Esophagus (tissue), 2 donors: ENCODE measurements around the gene TTC21A. TPM values are rescaled to one million over a fixed set of nuclear protein-coding genes. Genes with fewer than 3 reads are reported as not detected.
A peak's percentile ranks its signal among the peaks of the same experiment; 100 is the strongest.

Source experiments
- H3K27ac ChIP-seq, 2 donors: one replicate each; pipeline ENCODE4 v1.5.1; 2013; ENCODE audit warnings: low read depth in 2 of 2, mild to moderate bottlenecking in 2 of 2, inconsistent platforms in 1 of 2, low read length in 1 of 2, moderate library complexity in 1 of 2
- H3K27me3 ChIP-seq, 2 donors: one replicate each; pipeline ENCODE4 v1.6.1; 2013; ENCODE audit warnings: low read length in 2 of 2, control low read depth in 1 of 2, mild to moderate bottlenecking in 1 of 2; ENCODE audit not compliant: insufficient read depth in 2 of 2, control insufficient read depth in 1 of 2
- H3K36me3 ChIP-seq, 2 donors: one replicate each; pipeline ENCODE4 v1.6.1; 2013; ENCODE audit warnings: low read length in 1 of 2; ENCODE audit not compliant: control insufficient read depth in 2 of 2, insufficient read depth in 2 of 2
- H3K4me1 ChIP-seq, 2 donors: one replicate each; pipeline ENCODE4 v1.6.1; 2013; ENCODE audit warnings: low read length in 1 of 2; ENCODE audit not compliant: control insufficient read depth in 2 of 2, insufficient read depth in 2 of 2
- H3K4me3 ChIP-seq, 2 donors: one replicate each; pipeline ENCODE4 v1.5.1; 2013; ENCODE audit warnings: low read length in 2 of 2, mild to moderate bottlenecking in 2 of 2, low read depth in 1 of 2, moderate library complexity in 1 of 2
- H3K9me3 ChIP-seq, 2 donors: one replicate each; pipeline ENCODE4 v1.6.1; 2013; ENCODE audit warnings: mild to moderate bottlenecking in 2 of 2, low read depth in 1 of 2, low read length in 1 of 2, moderate library complexity in 1 of 2; ENCODE audit not compliant: control insufficient read depth in 2 of 2, insufficient read depth in 1 of 2
- WGBS, 2 donors: extraction: QIAGEN DNeasy Blood & Tissue Kit; methylation state at CpG; one replicate each; pipeline ENCODE4 v1.1.7; 2013; 5-methylcytosine and 5-hydroxymethylcytosine counted together
- polyA plus RNA-seq, 2 donors: library from polyadenylated mRNA; stranded (reverse); fragments of 200-250 nt; gene quantifications; one replicate each; pipeline ENCODE4 v1.2.3, GENCODE V29; 2013
- donor health status: healthy with polysubstance abuse.
- donor health status: Bipolar disorder and iron deficiency.

TTC21A gene
- polyA plus RNA-seq, 2 donors: 1.8 to 5.6 TPM

- Histone ChIP-seq H3K27me3 (no peaks in the 10 kb centered on the region), H3K4me3 (no peak overlapping the region), H3K9me3 (no peaks in the 10 kb centered on the region), H3K36me3 (peaks cover 8 to 22% of the 10 kb centered on the region in 2 donors), H3K4me1 (peaks cover 7 to 14% of the 10 kb centered on the region in 2 donors), H3K27ac (no peak overlapping the region)
- WGBS, 2 donors: 75 to 78% methylated on average over 4 of the region's 4 CpGs
Measured at GRCh38 chr3:39103324-39103693, 4.2 kb upstream of the TTC21A start.

- Histone ChIP-seq H3K4me3 (no peak overlapping the region), H3K9me3 (no peaks in the 10 kb centered on the region), H3K27ac (no peak overlapping the region), H3K4me1 (peaks cover 7 to 14% of the 10 kb centered on the region in 2 donors), H3K36me3 (peaks cover 3 to 15% of the 10 kb centered on the region in 2 donors), H3K27me3 (no peaks in the 10 kb centered on the region)
- WGBS, 2 donors: 73 to 79% methylated on average over 6 of the region's 6 CpGs
Measured at GRCh38 chr3:39103791-39104552, 3.5 kb upstream of the TTC21A start.

DNA sequence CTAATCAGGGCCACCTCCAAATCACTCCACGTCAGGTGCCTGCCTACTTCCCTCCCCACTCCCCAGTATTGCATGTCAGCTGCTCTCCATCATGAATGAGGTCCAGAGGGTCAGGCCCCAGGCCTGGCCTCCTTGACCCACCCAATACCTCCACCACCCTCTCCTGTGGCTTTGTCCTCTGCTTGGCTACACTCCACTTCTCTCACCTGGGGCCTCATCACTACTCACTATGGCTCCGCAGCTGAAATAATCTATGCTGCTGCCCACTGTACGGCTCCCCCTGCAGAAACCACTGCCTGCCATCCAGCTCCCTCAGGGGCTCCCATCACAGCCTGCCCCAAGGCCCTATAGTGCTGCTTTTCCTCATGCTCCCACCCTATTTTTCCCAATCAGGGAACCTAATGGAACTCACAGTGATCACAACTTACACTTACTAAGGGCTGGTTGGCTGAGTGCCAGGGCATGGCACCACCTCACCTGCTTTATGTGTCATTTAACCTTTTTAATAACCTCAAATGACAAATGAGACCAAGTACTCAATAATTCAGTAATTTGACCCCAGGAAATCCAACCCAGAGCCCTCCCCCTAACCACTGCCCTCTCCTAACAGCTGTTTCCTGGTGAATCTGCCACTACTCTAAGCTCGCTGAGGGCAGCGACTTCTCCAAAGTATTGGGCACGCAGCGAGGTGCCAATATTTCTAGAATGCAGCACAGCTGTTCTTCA is 2.4 kb upstream of the TTC21A start:
- H3K4me3 ChIP-seq: no peak overlapping the region
- H3K27ac ChIP-seq: no peak overlapping the region
- H3K9me3 ChIP-seq: no peaks in the 10 kb centered on the region
- H3K27me3 ChIP-seq: no peaks in the 10 kb centered on the region
- H3K4me1 ChIP-seq: peaks cover 7 to 14% of the 10 kb centered on the region in 2 donors
- H3K36me3 ChIP-seq: peaks cover 0 to 4% of the 10 kb centered on the region in 2 donors
- 87 to 91% methylated on average over 7 of the region's 7 CpGs for WGBS, 2 donors

GRCh38 chr3:39105687-39106063 is 1.8 kb upstream of the TTC21A start:
- 63 to 74% methylated on average over 3 of the region's 3 CpGs for WGBS, 2 donors
- H3K4me1 ChIP-seq: peaks cover 7 to 14% of the 10 kb centered on the region in 2 donors
- H3K27ac ChIP-seq: no peak overlapping the region
- no peaks in the 10 kb centered on the region for H3K9me3 ChIP-seq
- H3K4me3 ChIP-seq: no peak overlapping the region
- H3K36me3 ChIP-seq: peaks cover 0 to 2% of the 10 kb centered on the region in 2 donors
- no peaks in the 10 kb centered on the region for H3K27me3 ChIP-seq

DNA sequence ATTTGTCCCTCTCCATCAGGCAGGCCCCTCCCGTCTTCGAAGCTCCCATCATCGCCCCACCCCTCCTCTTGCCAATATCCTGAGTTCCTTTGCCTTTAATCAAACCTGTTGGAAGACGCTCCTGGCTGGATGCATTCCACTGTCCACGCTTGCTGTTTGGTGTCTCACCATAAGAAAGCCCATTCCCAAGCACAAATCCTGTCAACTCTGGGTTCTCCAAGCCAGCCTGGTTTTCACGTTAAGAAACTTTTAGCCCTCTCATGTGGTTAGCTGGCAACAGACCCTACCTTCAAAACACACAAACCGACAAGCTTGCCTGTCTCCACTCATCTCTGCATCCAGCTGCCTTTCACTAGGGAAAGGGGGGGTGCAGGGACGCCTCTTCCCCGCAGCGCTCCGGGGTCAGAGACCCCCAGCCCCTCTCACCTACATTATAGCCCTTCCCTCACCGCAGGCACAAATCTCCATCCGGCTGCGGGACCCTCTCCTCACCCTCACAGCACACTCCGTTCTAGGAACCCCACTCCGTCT is 1.1 kb upstream of the TTC21A start:
- peak overlapping the region in 1 of 2 donors; percentile 96 for H3K27ac ChIP-seq
- no peaks in the 10 kb centered on the region for H3K27me3 ChIP-seq
- peak overlapping the region; percentile 70 to 94 for H3K4me3 ChIP-seq
- H3K9me3 ChIP-seq: no peaks in the 10 kb centered on the region
- H3K4me1 ChIP-seq: peaks cover 7 to 14% of the 10 kb centered on the region in 2 donors
- peaks cover 0 to 2% of the 10 kb centered on the region in 2 donors for H3K36me3 ChIP-seq
- WGBS, 2 donors: 7 to 9% methylated on average over 15 to 16 of the region's 16 CpGs

GRCh38 chr3:39106851-39107387 is 561 bp upstream of the TTC21A start:
- Histone ChIP-seq H3K27me3 (no peaks in the 10 kb centered on the region), H3K4me3 (peak overlapping the region; percentile 70 to 94), H3K9me3 (no peaks in the 10 kb centered on the region), H3K36me3 (peaks cover 0 to 2% of the 10 kb centered on the region in 2 donors), H3K27ac (peak overlapping the region; percentile 84 to 96), H3K4me1 (peaks cover 7 to 14% of the 10 kb centered on the region in 2 donors)
- WGBS, 2 donors: 0 to 1% methylated on average over 53 to 55 of the region's 55 CpGs

DNA sequence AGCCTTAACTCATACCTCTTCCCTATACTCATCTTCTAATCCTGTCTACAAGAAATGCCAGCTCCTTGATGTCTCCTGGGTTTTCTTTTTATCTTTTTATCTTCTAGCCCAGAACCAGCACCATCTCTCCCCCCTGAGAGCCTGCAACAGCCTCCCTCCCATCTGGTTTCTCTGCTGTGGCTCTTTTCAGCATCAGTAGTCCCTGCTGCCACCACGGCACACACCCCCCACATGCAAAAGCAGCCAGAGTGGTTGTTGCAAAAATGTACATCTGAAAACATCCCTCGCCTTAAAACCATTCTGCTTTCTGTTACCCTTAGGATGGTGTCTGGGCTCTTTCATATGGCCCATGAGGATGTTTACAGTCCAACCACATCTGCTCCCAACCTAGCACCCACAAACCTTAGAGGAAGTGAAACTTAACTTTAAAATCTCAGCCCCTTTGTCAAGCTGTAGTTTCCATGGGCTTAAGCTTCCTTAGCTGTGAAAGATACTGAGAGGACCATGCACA is 775 bp downstream of the TTC21A start:
- Histone ChIP-seq H3K27me3 (no peaks in the 10 kb centered on the region), H3K36me3 (no peaks in the 10 kb centered on the region), H3K4me3 (peak overlapping the region; percentile 70 to 94), H3K4me1 (peaks cover 3 to 14% of the 10 kb centered on the region in 2 donors), H3K27ac (peak overlapping the region; percentile 48 to 96), H3K9me3 (no peaks in the 10 kb centered on the region)
- 35 to 42% methylated on average over 2 of the region's 2 CpGs for WGBS, 2 donors

- 89 to 92% methylated on average over 5 of the region's 5 CpGs for WGBS, 2 donors
Measured at GRCh38 chr3:39109086-39109485, 1.6 kb downstream of the TTC21A start.

DNA sequence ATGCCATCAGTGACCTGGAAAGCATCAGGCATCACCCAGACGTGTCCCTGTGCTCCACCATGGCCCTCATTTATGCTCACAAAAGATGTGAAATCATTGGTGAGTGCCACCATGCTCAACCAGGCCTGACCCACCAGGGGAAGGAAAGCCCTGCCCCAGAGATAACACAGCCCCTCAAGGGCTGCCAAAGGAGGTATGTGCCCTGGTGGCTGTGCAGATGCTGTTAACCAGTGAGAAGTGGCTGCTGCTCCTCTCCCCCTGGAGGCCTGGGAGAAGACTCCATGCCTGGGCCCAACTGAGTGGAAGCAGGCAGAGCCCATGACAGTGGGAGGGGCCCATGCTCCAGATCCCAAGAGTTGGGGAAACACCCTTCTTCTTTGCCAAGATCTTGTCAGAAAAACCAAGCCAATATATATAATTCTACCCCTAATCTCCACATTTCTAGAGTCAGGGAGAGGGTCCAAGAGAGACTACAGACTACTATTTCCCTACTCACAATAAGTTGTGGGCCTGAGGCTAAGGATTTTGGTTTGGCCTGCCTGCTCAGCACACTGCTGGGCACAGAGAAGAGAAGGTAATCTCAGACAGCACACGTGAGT is 2.7 kb downstream of the TTC21A start:
- no peak overlapping the region for H3K27ac ChIP-seq
- H3K27me3 ChIP-seq: no peaks in the 10 kb centered on the region
- peaks cover 3 to 5% of the 10 kb centered on the region in 2 donors for H3K4me1 ChIP-seq
- H3K36me3 ChIP-seq: no peaks in the 10 kb centered on the region
- no peaks in the 10 kb centered on the region for H3K9me3 ChIP-seq
- 81 to 84% methylated on average over 2 of the region's 2 CpGs for WGBS, 2 donors
- H3K4me3 ChIP-seq: no peak overlapping the region

More at GRCh38 chr3:39109086-39109485, 1.6 kb downstream of the TTC21A start:
- Histone ChIP-seq H3K4me1 (peaks cover 3 to 11% of the 10 kb centered on the region in 2 donors), H3K9me3 (no peaks in the 10 kb centered on the region), H3K4me3 (no peak overlapping the region), H3K36me3 (no peaks in the 10 kb centered on the region), H3K27me3 (no peaks in the 10 kb centered on the region), H3K27ac (no peak overlapping the region)
